Gastroesophageal sphincter (tissue), 4 donors: ENCODE data around the gene NFIX. TPM values are rescaled to one million over a fixed set of nuclear protein-coding genes. Genes with fewer than 3 reads are reported as not detected.

Experiments used
- ATAC-seq: fragments of 150-250 bp; one replicate; pipeline ENCODE4 v1.9.1; 2016; ENCODE audit warnings: mild to moderate bottlenecking, moderate library complexity
- H3K27ac ChIP-seq, 4 donors: fragments of 200-600 bp; sonication (generic) in 3 of 4; 1 replicate in 3 of 4; 2 replicates in 1 of 4; pipeline ENCODE4 v1.5.1; 2016 to 2019
- H3K27me3 ChIP-seq: fragments of 200-600 bp; sonication (generic); one replicate; pipeline ENCODE4 v1.5.1; 2019
- H3K36me3 ChIP-seq, 2 donors: fragments of 200-600 bp; sonication (generic); one replicate each; pipeline ENCODE4 v1.5.1; 2019; ENCODE audit warnings: control low read depth in 1 of 2
- H3K4me1 ChIP-seq, 3 donors: fragments of 200-600 bp; sonication (generic); 1 replicate in 2 of 3; 2 replicates in 1 of 3; pipeline ENCODE4 v1.5.1; 2016 to 2019; ENCODE audit warnings: control low read depth in 2 of 3
- H3K4me3 ChIP-seq, 2 donors: fragments of 200-600 bp; sonication (generic); one replicate each; pipeline ENCODE4 v1.5.1; 2019; ENCODE audit warnings: mild to moderate bottlenecking in 1 of 2, moderate library complexity in 1 of 2
- H3K9me3 ChIP-seq, 3 donors: fragments of 200-600 bp; sonication (generic); one replicate each; pipeline ENCODE4 v1.5.1; 2017 to 2019; ENCODE audit warnings: control low read depth in 2 of 3
- CTCF ChIP-seq, 4 experiments: fragments of 200-600 bp in 2 of 4; fragments of 450-650 bp in 2 of 4; sonication (generic) in 1 of 4; IDR thresholded peaks; one replicate each; pipeline ENCODE4 v1.5.1; 2017 to 2019; ENCODE audit warnings: antibody characterized with exemption in 4 of 4, mild to moderate bottlenecking in 2 of 4, moderate library complexity in 2 of 4
- EP300 ChIP-seq: sonication (generic); formaldehyde crosslinking; IDR thresholded peaks from one replicate; pipeline ENCODE4 v1.6.1; 2017; ENCODE audit warnings: antibody characterized with exemption, mild to moderate bottlenecking
- POLR2A ChIP-seq, 2 donors: fragments of 450-650 bp; IDR thresholded peaks; one replicate each; pipeline ENCODE4 v1.6.1; 2017; ENCODE audit warnings: antibody characterized with exemption in 2 of 2, mild to moderate bottlenecking in 2 of 2, moderate library complexity in 1 of 2
- POLR2AphosphoS5 ChIP-seq: sonication (generic); formaldehyde crosslinking; IDR thresholded peaks from one replicate; pipeline ENCODE4 v1.6.1; 2017; ENCODE audit warnings: antibody characterized with exemption
- whole genome bisulfite sequencing, 2 donors: methylation state at CpG; one replicate each; pipeline ENCODE4 v1.1.5; 2018; ENCODE audit warnings: low coverage in 1 of 2; 5-methylcytosine and 5-hydroxymethylcytosine counted together
- total RNA-seq, 4 donors: library from RNA; depleted of rRNA; stranded (reverse); fragments of >200 nt; gene quantifications; one replicate each; pipeline ENCODE4 v1.1.0, GENCODE V29; 2016

Gene NFIX
- total RNA-seq, 4 donors from 2014 or later, result 44.7 to 145 (median 72.4) TPM

- Histone ChIP-seq H3K27ac (peak overlapping the region in 3 of 4 donors; percentile 21 to 95 (median 84)), H3K4me1 (peaks cover 0 to 100% (median 82%) of the 10 kb centered on the region in 3 donors), H3K27me3 (no peaks in the 10 kb centered on the region), H3K36me3 (peaks cover 0 to 6% of the 10 kb centered on the region in 2 donors), H3K9me3 (no peaks in the 10 kb centered on the region), H3K4me3 (no peak overlapping the region)
- TF ChIP-seq POLR2AphosphoS5, result no peak
- TF ChIP-seq POLR2A (IDR thresholded peaks at IDR 0.05), result no peak
- peak in 1 of 4 experiments; percentile 16 for TF ChIP-seq CTCF (IDR thresholded peaks at IDR 0.05)
- no peak for TF ChIP-seq EP300
- no peak for ATAC-seq
- 35 to 58% methylated on average over 2 of the region's 6 CpGs for WGBS, 2 donors
Observed at GRCh38 chr19:13068085-13068846, 73.0 kb downstream of the NFIX start.

- no peak overlapping the region for H3K4me3 ChIP-seq
- WGBS, 2 donors, result 53 to 74% methylated on average over 3 to 5 of the region's 20 CpGs
- ATAC-seq, result no peak
- no peak for TF ChIP-seq POLR2A (IDR thresholded peaks at IDR 0.05)
- no peak for TF ChIP-seq CTCF (IDR thresholded peaks at IDR 0.05)
- no peak for TF ChIP-seq POLR2AphosphoS5
- no peak for TF ChIP-seq EP300
- H3K27me3 ChIP-seq, result no peaks in the 10 kb centered on the region
- H3K27ac ChIP-seq, result peak overlapping the region in 3 of 4 donors; percentile 66 to 95 (median 84)
- peaks cover 0 to 19% of the 10 kb centered on the region in 2 donors for H3K36me3 ChIP-seq
- peaks cover 0 to 99% (median 77%) of the 10 kb centered on the region in 3 donors for H3K4me1 ChIP-seq
- no peaks in the 10 kb centered on the region for H3K9me3 ChIP-seq
Observed at GRCh38 chr19:13069415-13070359, 74.4 kb downstream of the NFIX start.

GRCh38 chr19:13070425-13071140 is 75.3 kb downstream of the NFIX start:
- H3K27me3 ChIP-seq, result no peaks in the 10 kb centered on the region
- WGBS, 2 donors, result 73% methylated on average over 12 of the region's 32 CpGs; no CpG with 5 or more reads in 1 of the 2 donors
- peak overlapping the region in 3 of 4 donors; percentile 66 to 95 (median 84) for H3K27ac ChIP-seq
- peak overlapping the region in 1 of 2 donors; percentile 6 for H3K4me3 ChIP-seq
- TF ChIP-seq EP300 (no peak), POLR2A (IDR thresholded peaks at IDR 0.05) (no peak), POLR2AphosphoS5 (no peak)
- H3K4me1 ChIP-seq, result peaks cover 0 to 95% (median 68%) of the 10 kb centered on the region in 3 donors
- no peak for ATAC-seq
- H3K36me3 ChIP-seq, result peaks cover 0 to 25% of the 10 kb centered on the region in 2 donors
- no peaks in the 10 kb centered on the region for H3K9me3 ChIP-seq

GRCh38 chr19:13071444-13072187 is 76.3 kb downstream of the NFIX start:
- Histone ChIP-seq H3K36me3 (peaks cover 0 to 35% of the 10 kb centered on the region in 2 donors), H3K4me3 (no peak overlapping the region), H3K27ac (peak overlapping the region in 2 of 4 donors; percentile 84 to 95), H3K9me3 (no peaks in the 10 kb centered on the region), H3K4me1 (peaks cover 0 to 95% (median 64%) of the 10 kb centered on the region in 3 donors), H3K27me3 (no peaks in the 10 kb centered on the region)
- TF ChIP-seq POLR2AphosphoS5 (no peak), CTCF (IDR thresholded peaks at IDR 0.05) (no peak), EP300 (no peak), POLR2A (IDR thresholded peaks at IDR 0.05) (no peak)
- no peak for ATAC-seq
- WGBS, 2 donors, result 41 to 74% methylated on average over 3 to 7 of the region's 9 CpGs
